ENCODE results near the gene EPHB3.
"Not testable (repeated sequence)": the region's sequence is repeated elsewhere in the genome, so short reads cannot be mapped to it uniquely, and the experiment has no call there.

Gene EPHB3

GRCh38 chr3:184622156-184622555, 60.6 kb downstream of the EPHB3 start:
- not testable (repeated sequence) for H3K36me3 ChIP-seq (ENCODE audit: insufficient read depth, low read depth, low read length); H3K4me1 ChIP-seq (ENCODE audit: insufficient read depth, low read length); H3K9ac ChIP-seq (ENCODE audit: low read depth, low read length); H3K27ac ChIP-seq (ENCODE audit: low read length); H3K4me3 ChIP-seq (ENCODE audit: low read length); H3K9me3 ChIP-seq (ENCODE audit: insufficient read depth, low read depth, low read length)
- H3K27me3 ChIP-seq (ENCODE audit: insufficient read depth, low read length): peaks cover 19% of the 10 kb centered on the region; the same call in 1 of the 2 replicates

GRCh38 chr3:184626923-184627322, 65.3 kb downstream of the EPHB3 start:
- no peak overlapping the region for H3K27ac ChIP-seq (ENCODE audit: low read length)
- H3K4me3 ChIP-seq (ENCODE audit: low read length): no peak overlapping the region
- no peaks in the 10 kb centered on the region for H3K9me3 ChIP-seq (ENCODE audit: insufficient read depth, low read depth, low read length)
- H3K9ac ChIP-seq (ENCODE audit: low read depth, low read length): no peak overlapping the region
- H3K36me3 ChIP-seq (ENCODE audit: insufficient read depth, low read depth, low read length): no peaks in the 10 kb centered on the region
- peaks cover 7% of the 10 kb centered on the region; the same call in 1 of the 2 replicates for H3K4me1 ChIP-seq (ENCODE audit: insufficient read depth, low read length)
- H3K27me3 ChIP-seq (ENCODE audit: insufficient read depth, low read length): no peaks in the 10 kb centered on the region

GRCh38 chr3:184629555-184630160, 68.1 kb downstream of the EPHB3 start:
- H3K9ac ChIP-seq (ENCODE audit: low read depth, low read length): no peak overlapping the region
- peaks cover 10% of the 10 kb centered on the region; the same call in 1 of the 2 replicates for H3K4me1 ChIP-seq (ENCODE audit: insufficient read depth, low read length)
- no peak overlapping the region for H3K4me3 ChIP-seq (ENCODE audit: low read length)
- H3K27ac ChIP-seq (ENCODE audit: low read length): no peak overlapping the region
- no peaks in the 10 kb centered on the region for H3K27me3 ChIP-seq (ENCODE audit: insufficient read depth, low read length)
- H3K36me3 ChIP-seq (ENCODE audit: insufficient read depth, low read depth, low read length): no peaks in the 10 kb centered on the region
- no peaks in the 10 kb centered on the region for H3K9me3 ChIP-seq (ENCODE audit: insufficient read depth, low read depth, low read length)

- H3K27ac ChIP-seq (ENCODE audit: low read length): no peak overlapping the region
- H3K4me1 ChIP-seq (ENCODE audit: insufficient read depth, low read length): peaks cover 10% of the 10 kb centered on the region; the same call in 1 of the 2 replicates
- no peaks in the 10 kb centered on the region for H3K36me3 ChIP-seq (ENCODE audit: insufficient read depth, low read depth, low read length)
- no peak overlapping the region for H3K4me3 ChIP-seq (ENCODE audit: low read length)
- H3K9me3 ChIP-seq (ENCODE audit: insufficient read depth, low read depth, low read length): no peaks in the 10 kb centered on the region
- H3K9ac ChIP-seq (ENCODE audit: low read depth, low read length): no peak overlapping the region
- no peaks in the 10 kb centered on the region for H3K27me3 ChIP-seq (ENCODE audit: insufficient read depth, low read length)
These were observed 69.4 kb downstream of the EPHB3 start for GRCh38 chr3:184630861-184631471.

- Histone ChIP-seq H3K4me3 (ENCODE audit: low read length) (no peak overlapping the region), H3K4me1 (ENCODE audit: insufficient read depth, low read length) (peaks cover 10% of the 10 kb centered on the region; the same call in 1 of the 2 replicates), H3K9ac (ENCODE audit: low read depth, low read length) (no peak overlapping the region), H3K36me3 (ENCODE audit: insufficient read depth, low read depth, low read length) (no peaks in the 10 kb centered on the region), H3K9me3 (ENCODE audit: insufficient read depth, low read depth, low read length) (no peaks in the 10 kb centered on the region), H3K27me3 (ENCODE audit: insufficient read depth, low read length) (no peaks in the 10 kb centered on the region), H3K27ac (ENCODE audit: low read length) (no peak overlapping the region)
These were observed 69.9 kb downstream of the EPHB3 start for GRCh38 chr3:184631472-184631861.

All from iPS-20b (cell line).